A549 (cell line): ENCODE measurements around the gene CD274. TPM values are rescaled to one million over a fixed set of nuclear protein-coding genes. Genes with fewer than 3 reads are reported as not detected.
"Not testable (repeated sequence)": the region's sequence is repeated elsewhere in the genome, so short reads cannot be mapped to it uniquely, and the experiment has no call there.

ENCODE experiments used
- ATAC-seq, 2 experiments: fragments of 200-7000 bp in 1 of 2; fragments of >200 bp in 1 of 2; cut with Nextera tagmentation in 1 of 2; cut with Tn5 transposase in 1 of 2; 3 replicates each; pipeline versions ENCODE4 v1.8.0 to v1.9.1; 2018 to 2020; ENCODE audit warnings: mild to moderate bottlenecking in 1 of 2, moderate library complexity in 1 of 2
- CTCF ChIA-PET: fragments of 300-600 bp; sonication (Branson Sonifier 250); formaldehyde crosslinking; extraction: SDS; loops from one replicate; lab custom pipeline; 2021; ENCODE audit warnings: antibody characterized with exemption, inconsistent platforms; lab: Yijun Ruan, JAX
- POLR2A ChIA-PET: fragments of 350-600 bp; formaldehyde crosslinking; extraction: SDS; loops from one replicate; lab custom pipeline; 2021; ENCODE audit warnings: antibody characterized with exemption, inconsistent platforms; lab: Yijun Ruan, JAX
- DNase-seq, 2 experiments: peaks; one replicate each; pipeline versions ENCODE4 v3.0.0 to v3.0.0-alpha.2; 2011 to 2016; ENCODE audit warnings: low read depth in 1 of 2, low spot score in 1 of 2
- FAIRE-seq: peaks from 2 replicates; lab custom pipeline; 2011; peaks lifted over from hg19 to GRCh38; lab: Jason Lieb, UNC
- H3K27ac ChIP-seq, 2 experiments: fragments of >200 bp; sonication (Bioruptor Twin); formaldehyde crosslinking; 3 replicates each; pipeline ENCODE4 v1.5.1; 2016 to 2017
- H3K4me1 ChIP-seq: fragments of >200 bp; sonication (Bioruptor Twin); formaldehyde crosslinking; 3 replicates; pipeline ENCODE4 v1.6.1; 2016
- H3K4me2 ChIP-seq: fragments of >200 bp; sonication (Bioruptor Twin); formaldehyde crosslinking; 3 replicates; pipeline ENCODE4 v1.6.1; 2016
- H3K4me3 ChIP-seq: fragments of >200 bp; sonication (Bioruptor Twin); formaldehyde crosslinking; 3 replicates; pipeline ENCODE4 v1.5.1; 2016
- H3K9me3 ChIP-seq: fragments of >200 bp; sonication (Bioruptor Twin); formaldehyde crosslinking; 3 replicates; pipeline ENCODE4 v1.6.1; 2016
- EP300 ChIP-seq, 2 experiments: fragments of >200 bp; sonication (Bioruptor Twin); formaldehyde crosslinking; IDR thresholded peaks; 2 replicates in 1 of 2; 3 replicates in 1 of 2; pipeline ENCODE4 v1.6.1; 2016 to 2017
- HOXB13 ChIP-seq: fragments of 250-450 bp; sonication (Bioruptor Pico); IDR thresholded peaks from 2 replicates; pipeline ENCODE4 v1.5.0; 2020; ENCODE audit warnings: low read depth, mild to moderate bottlenecking, moderate library complexity
- MAFK ChIP-seq: fragments of 450-650 bp; IDR thresholded peaks from 2 replicates; pipeline ENCODE4 v1.6.1; 2014; ENCODE audit not compliant: partially characterized antibody
- MYC ChIP-seq: IDR thresholded peaks from 2 replicates; pipeline ENCODE4 v1.6.1; 2012; ENCODE audit warnings: mild to moderate bottlenecking, inconsistent platforms, low read length, improper control_type of control experiment, borderline replicate concordance
- PHF8 ChIP-seq: fragments of 200-600 bp; sonication (generic); IDR thresholded peaks from 2 replicates; pipeline ENCODE4 v1.6.1; 2016; ENCODE audit warnings: low read depth, mild to moderate bottlenecking, antibody characterized with exemption, moderate library complexity, borderline replicate concordance
- RAD21 ChIP-seq, 2 experiments: fragments of >200 bp in 1 of 2; sonication (Bioruptor Twin) in 1 of 2; formaldehyde crosslinking in 1 of 2; IDR thresholded peaks in 1 of 2; conservative IDR thresholded peaks in 1 of 2; 2 replicates in 1 of 2; 3 replicates in 1 of 2; pipeline ENCODE4 v1.6.1; 2012 to 2018; ENCODE audit warnings: inconsistent platforms in 1 of 2
- RFX5 ChIP-seq: fragments of 450-650 bp; IDR thresholded peaks from 2 replicates; pipeline ENCODE4 v1.7.1; 2014; ENCODE audit warnings: antibody characterized with exemption, mild to moderate bottlenecking, moderate library complexity
- ZFP36 ChIP-seq: fragments of 450-650 bp; IDR thresholded peaks from 2 replicates; pipeline ENCODE4 v1.6.1; 2014; ENCODE audit warnings: borderline replicate concordance; ENCODE audit not compliant: partially characterized antibody
- WGBS: methylation state at CpG from one replicate; pipeline ENCODE4 v1.1.6; 2017; ENCODE audit errors: missing lambda C conversion rate; 5-methylcytosine and 5-hydroxymethylcytosine counted together
- polyA plus RNA-seq, 4 experiments: library from polyadenylated mRNA; depleted of rRNA in 3 of 4; stranded (reverse); fragments of >200 nt; fragmentation: RNase III in 1 of 4; extraction: RNeasy Plus Mini Kit Qiagen cat#74134 plus additional on column Dnase treatment in 1 of 4; gene quantifications; 2 replicates in 3 of 4; 3 replicates in 1 of 4; pipeline ENCODE4 v1.2.3, GENCODE V29; 2011 to 2017
- TF ChIP-seq, protein P1 (sequence below): fragments of 250-450 bp; sonication (Bioruptor Pico); IDR thresholded peaks from 2 replicates; pipeline ENCODE4 v1.5.0; 2021; ENCODE audit warnings: mild to moderate bottlenecking, moderate library complexity, borderline replicate concordance

CD274 gene
- polyA plus RNA-seq, 2 of the 4 experiments (the other 2 are of a cell fraction), result 3.4 to 6.8 TPM

- no peak for TF ChIP-seq RAD21 (conservative IDR thresholded peaks at IDR 0.05 in 1 of 2, IDR thresholded peaks at IDR 0.05 in 1 of 2)
- TF ChIP-seq MYC, result no peak
- TF ChIP-seq HOXB13 (CRISPR knock-in tag), result no peak
- no peak for TF ChIP-seq ZFP36
- TF ChIP-seq PHF8, result no peak
- TF ChIP-seq RFX5, result no peak
- TF ChIP-seq MAFK, result no peak
Measured at GRCh38 chr9:5430912-5431311, 19.4 kb upstream of the CD274 start (continued).

GRCh38 chr9:5432890-5433289, 17.5 kb upstream of the CD274 start:
- H3K4me3 ChIP-seq, H3K4me1 ChIP-seq, CTCF ChIA-PET, H3K27ac ChIP-seq, H3K4me2 ChIP-seq, H3K9me3 ChIP-seq, DNase-seq, FAIRE-seq, ATAC-seq, POLR2A ChIA-PET: not testable (repeated sequence)
- 87% methylated on average over 10 of the region's 24 CpGs for WGBS

DNA sequence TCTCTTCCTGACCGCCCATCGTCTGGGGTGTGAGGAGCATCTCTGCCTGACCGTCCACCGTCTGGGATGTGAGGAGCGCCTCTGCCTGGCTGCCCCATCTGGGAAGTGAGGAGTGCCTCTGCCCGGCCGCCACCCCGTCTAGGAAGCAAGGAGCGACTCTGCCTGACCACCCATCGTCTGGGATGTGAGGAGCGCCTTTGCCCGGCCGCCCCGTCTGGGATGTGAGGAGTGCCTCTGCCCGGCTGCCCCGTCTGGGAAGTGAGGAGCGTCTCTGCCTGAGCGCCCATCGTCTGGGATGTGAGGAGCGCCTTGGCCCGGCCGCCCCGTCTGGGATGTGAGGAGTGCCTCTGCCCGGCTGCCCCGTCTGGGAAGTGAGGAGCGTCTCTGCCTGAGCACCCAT, 17.0 kb upstream of the CD274 start:
- ATAC-seq, POLR2A ChIA-PET: not testable (repeated sequence)

GRCh38 chr9:5433841-5434810, 16.2 kb upstream of the CD274 start:
- DNase-seq, H3K4me2 ChIP-seq, H3K27ac ChIP-seq, POLR2A ChIA-PET, FAIRE-seq, H3K4me3 ChIP-seq, ATAC-seq, CTCF ChIA-PET, H3K9me3 ChIP-seq: not testable (repeated sequence)
- 94% methylated on average over 17 of the region's 65 CpGs for WGBS
- H3K4me1 ChIP-seq, result peaks cover 11% of the 10 kb centered on the region

More for the DNA sequence above, 17.0 kb upstream of the CD274 start:
- H3K9me3 ChIP-seq, H3K4me2 ChIP-seq, FAIRE-seq, CTCF ChIA-PET, H3K4me3 ChIP-seq, H3K4me1 ChIP-seq, DNase-seq, H3K27ac ChIP-seq: not testable (repeated sequence)
- 97% methylated on average over 12 of the region's 26 CpGs for WGBS

GRCh38 chr9:5435912-5436311, 14.4 kb upstream of the CD274 start:
- POLR2A ChIA-PET, result no interaction called here
- no peak for ATAC-seq
- WGBS, result 91% methylated on average over 3 of the region's 3 CpGs
- Histone ChIP-seq H3K4me2 (no peak overlapping the region), H3K4me3 (no peak overlapping the region), H3K9me3 (no peaks in the 10 kb centered on the region), H3K4me1 (peaks cover 11% of the 10 kb centered on the region), H3K27ac (no peak overlapping the region)
- no peak for FAIRE-seq
- CTCF ChIA-PET, result interaction anchor here (1.5 to 9.0 kb wide), 4 partner anchors 10 to 249 kb away, joined by 5 to 114 read pairs (median 13); partner anchors contain the start of genes CD274 and INSL6
- TF ChIP-seq, protein P1, sequence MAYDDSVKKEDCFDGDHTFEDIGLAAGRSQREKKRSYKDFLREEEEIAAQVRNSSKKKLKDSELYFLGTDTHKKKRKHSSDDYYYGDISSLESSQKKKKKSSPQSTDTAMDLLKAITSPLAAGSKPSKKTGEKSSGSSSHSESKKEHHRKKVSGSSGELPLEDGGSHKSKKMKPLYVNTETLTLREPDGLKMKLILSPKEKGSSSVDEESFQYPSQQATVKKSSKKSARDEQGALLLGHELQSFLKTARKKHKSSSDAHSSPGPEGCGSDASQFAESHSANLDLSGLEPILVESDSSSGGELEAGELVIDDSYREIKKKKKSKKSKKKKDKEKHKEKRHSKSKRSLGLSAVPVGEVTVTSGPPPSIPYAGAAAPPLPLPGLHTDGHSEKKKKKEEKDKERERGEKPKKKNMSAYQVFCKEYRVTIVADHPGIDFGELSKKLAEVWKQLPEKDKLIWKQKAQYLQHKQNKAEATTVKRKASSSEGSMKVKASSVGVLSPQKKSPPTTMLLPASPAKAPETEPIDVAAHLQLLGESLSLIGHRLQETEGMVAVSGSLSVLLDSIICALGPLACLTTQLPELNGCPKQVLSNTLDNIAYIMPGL (CRISPR knock-in tag), result no peak
- no peak for TF ChIP-seq EP300 (IDR thresholded peaks at IDR 0.05)
- DNase-seq, result no peak
